K562 (cell line): ENCODE results near the gene BIRC6. TPM values are rescaled to one million over a fixed set of nuclear protein-coding genes. Genes with fewer than 3 reads are reported as not detected.
A peak's percentile ranks its signal among the peaks of the same experiment; 100 is the strongest.

Source experiments
- ATAC-seq: fragments of 200-7000 bp; cut with Tn5 transposase; 3 replicates; pipeline ENCODE4 v1.9.1; 2020; ENCODE audit warnings: moderate library complexity
- BruUV-seq: library from RNA; stranded (reverse); fragments of 400-500 nt; replicated peaks from 2 replicates; lab custom pipeline; 2021; lab: Mats Ljungman, UMichigan
- CTCF ChIA-PET: fragments of 300-600 bp; formaldehyde crosslinking; extraction: SDS; loops from one replicate; lab custom pipeline; 2021; ENCODE audit warnings: low intra/inter-chr PET ratio; lab: Yijun Ruan, JAX
- POLR2A ChIA-PET: fragments of 300-600, 350-650 bp; sonication (Branson Sonifier 250); formaldehyde crosslinking; extraction: SDS; loops from one replicate; lab custom pipeline; 2021; ENCODE audit warnings: antibody characterized with exemption, inconsistent platforms; lab: Yijun Ruan, JAX
- DNase-seq, 4 experiments: peaks; one replicate each; pipeline versions ENCODE4 v3.0.0 to v3.0.0-alpha.2; 2011 to 2018; ENCODE audit warnings: low spot score in 3 of 4, mixed read lengths in 3 of 4; ENCODE audit errors: extremely low read depth in 1 of 4
- FAIRE-seq: peaks from 2 replicates; lab custom pipeline; 2011; peaks lifted over from hg19 to GRCh38; lab: Jason Lieb, UNC
- H2AFZ ChIP-seq: 2 replicates; pipeline ENCODE4 v1.6.0; 2011; ENCODE audit warnings: low read depth, low read length, control low read depth, inconsistent platforms
- H3K27ac ChIP-seq: fragments of 200-600 bp; 3 replicates; pipeline ENCODE4 v1.8.0; 2011; ENCODE audit warnings: low read depth, mild to moderate bottlenecking, control low read depth, inconsistent platforms, low read length, moderate library complexity, mixed read lengths; ENCODE audit errors: extremely low read depth
- H3K27me3 ChIP-seq, 2 experiments: fragments of 300-600 bp in 1 of 2; 2 replicates in 1 of 2; 3 replicates in 1 of 2; pipeline versions ENCODE4 v1.6.0 to v1.8.0; 2011; ENCODE audit warnings: inconsistent platforms in 2 of 2, low read length in 2 of 2, mild to moderate bottlenecking in 1 of 2, mixed read lengths in 1 of 2, moderate library complexity in 1 of 2; ENCODE audit not compliant: control insufficient read depth in 2 of 2, insufficient read depth in 2 of 2
- H3K36me3 ChIP-seq: fragments of 300-600 bp; 3 replicates; pipeline ENCODE4 v1.8.0; 2011; ENCODE audit warnings: mild to moderate bottlenecking, low read length, inconsistent platforms; ENCODE audit not compliant: control insufficient read depth, insufficient read depth
- H3K4me1 ChIP-seq, 2 experiments: fragments of 200-600 bp in 1 of 2; replicated peaks in 1 of 2; 2 replicates in 1 of 2; 3 replicates in 1 of 2; pipeline versions ENCODE4 v1.5.1 to v1.8.0; 2011; ENCODE audit warnings: inconsistent platforms in 2 of 2, low read length in 2 of 2, mild to moderate bottlenecking in 1 of 2, mixed read lengths in 1 of 2, moderate library complexity in 1 of 2; ENCODE audit not compliant: control insufficient read depth in 2 of 2, insufficient read depth in 2 of 2
- H3K4me2 ChIP-seq: 2 replicates; pipeline ENCODE4 v1.6.1; 2011; ENCODE audit warnings: low read length, control low read depth, inconsistent platforms, mixed read lengths; ENCODE audit not compliant: insufficient read depth
- H3K4me3 ChIP-seq: fragments of 200-600 bp; sonication (generic), shearing (Covaris generic); 2 replicates; pipeline ENCODE4 v1.5.1; 2016; ENCODE audit warnings: control low read depth, inconsistent platforms
- H3K79me2 ChIP-seq: fragments of 200-600 bp; 3 replicates; pipeline ENCODE4 v1.8.0; 2011; ENCODE audit warnings: low read length, inconsistent platforms; ENCODE audit not compliant: control insufficient read depth, insufficient read depth
- H3K9ac ChIP-seq, 2 experiments: 2 replicates each; pipeline versions ENCODE4 v1.6.0 to v1.6.1; 2011; ENCODE audit warnings: low read depth in 2 of 2, low read length in 2 of 2, control low read depth in 1 of 2, inconsistent platforms in 1 of 2, mild to moderate bottlenecking in 1 of 2, mixed read lengths in 1 of 2; ENCODE audit not compliant: insufficient read depth in 1 of 2
- H3K9me1 ChIP-seq: one replicate; pipeline ENCODE4 v1.6.0; 2011; ENCODE audit warnings: inconsistent platforms, mild to moderate bottlenecking, low read length, moderate library complexity; ENCODE audit not compliant: control insufficient read depth, insufficient read depth
- H3K9me3 ChIP-seq: replicated peaks from 2 replicates; pipeline ENCODE4 v1.5.1; 2011; ENCODE audit warnings: low read depth, low read length, inconsistent platforms; ENCODE audit not compliant: control insufficient read depth, insufficient read depth
- H4K20me1 ChIP-seq: replicated peaks from 2 replicates; pipeline ENCODE4 v1.6.1; 2011; ENCODE audit warnings: low read length, inconsistent platforms, mixed read lengths; ENCODE audit not compliant: control insufficient read depth, insufficient read depth
- C11orf30 ChIP-seq: fragments of 450-650 bp; IDR thresholded peaks from 2 replicates; pipeline ENCODE4 v1.6.1; 2016; ENCODE audit warnings: low read depth, mild to moderate bottlenecking
- CHCHD3 ChIP-seq: fragments of 250-450 bp; sonication (Bioruptor Pico); IDR thresholded peaks from 2 replicates; pipeline ENCODE4 v2.1.2; 2022; ENCODE audit warnings: mild to moderate bottlenecking
- FOXJ2 ChIP-seq: fragments of 200-800 bp; sonication (Bioruptor generic); IDR thresholded peaks from 2 replicates; pipeline ENCODE4 v1.6.1; 2016; ENCODE audit warnings: missing genetic modification characterization, missing compliant biosample characterization
- MAFF ChIP-seq: IDR thresholded peaks from 2 replicates; pipeline ENCODE4 v1.6.1; 2012; ENCODE audit warnings: low read length, improper control_type of control experiment
- MAFK ChIP-seq: IDR thresholded peaks from 2 replicates; pipeline ENCODE4 v1.6.1; 2011; ENCODE audit warnings: low read length, improper control_type of control experiment
- RBBP5 ChIP-seq: fragments of 200-600 bp; sonication (generic); IDR thresholded peaks from 2 replicates; pipeline ENCODE4 v1.6.1; 2012; ENCODE audit warnings: borderline replicate concordance, mild to moderate bottlenecking, low read length, control low read depth, inconsistent platforms; ENCODE audit not compliant: insufficient read depth, poor library complexity, severe bottlenecking
- TAF15 ChIP-seq: fragments of 200-400 bp; formaldehyde crosslinking; IDR thresholded peaks from 2 replicates; pipeline ENCODE4 v1.6.1; 2017; ENCODE audit warnings: mild to moderate bottlenecking, low read depth, low read length, moderate library complexity
- ZNF316 ChIP-seq: fragments of 450-650 bp; IDR thresholded peaks from 2 replicates; pipeline ENCODE4 v1.6.1; 2016
- ZNF436 ChIP-seq: fragments of 250-450, 450-650 bp; sonication (Bioruptor Pico); formaldehyde crosslinking; IDR thresholded peaks from 2 replicates; pipeline ENCODE4 v1.7.0; 2020; ENCODE audit warnings: mild to moderate bottlenecking
- WGBS: fragments of 100-300 bp; shearing (Covaris generic); methylation state at CpG from one replicate; pipeline ENCODE4 v1.1.6; 2016; ENCODE audit warnings: low coverage, mixed read lengths; ENCODE audit not compliant: insufficient coverage; ENCODE audit errors: missing lambda C conversion rate; 5-methylcytosine and 5-hydroxymethylcytosine counted together
- in situ Hi-C: fragments of 300-500 bp; cut with MboI; formaldehyde crosslinking; loops from 4 replicates; pipeline ENCODE4 v1.15.0; 2018; ENCODE audit warnings: inconsistent platforms, mixed read lengths
- intact Hi-C: fragments of 100-400 bp; cut with micrococcal nuclease; formaldehyde crosslinking; loops from 2 replicates; pipeline ENCODE4 v1.14.2; 2022
- polyA plus RNA-seq, 8 experiments: library from polyadenylated mRNA; depleted of rRNA in 4 of 8; stranded (reverse) in 5 of 8; unstranded in 3 of 8; fragments of >200 nt; fragmentation: Nextera tagmentation in 2 of 8; fragmentation: Illumina TruSeq in 1 of 8; extraction: Ambion mirVana in 2 of 8; extraction: Trizol in 1 of 8; gene quantifications; 2 replicates each; pipeline versions ENCODE4 v1.2.1 to v1.2.3, GENCODE V29; 2011 to 2014; ENCODE audit warnings: inconsistent platforms in 1 of 8, missing spikeins in 1 of 8
- total RNA-seq, 7 experiments: library from RNA; depleted of rRNA in 6 of 7; stranded (reverse); fragments of >200 nt in 6 of 7; fragmentation: Illumina TruSeq in 2 of 7; extraction: Trizol in 2 of 7; gene quantifications; 2 replicates each; pipeline versions ENCODE4 v1.2.1 to v1.2.3, GENCODE V29; 2011 to 2021; ENCODE audit warnings: low replicate concordance in 1 of 7
- TF ChIP-seq, protein P1 (sequence below): sonication (generic); formaldehyde crosslinking; IDR thresholded peaks from 2 replicates; pipeline ENCODE4 v1.8.0; 2022; ENCODE audit warnings: missing genetic modification reagents, mild to moderate bottlenecking, moderate library complexity, borderline replicate concordance
- TF ChIP-seq, protein P2 (sequence below): fragments of 250-450 bp; sonication (Bioruptor Pico); IDR thresholded peaks from 2 replicates; pipeline ENCODE4 v1.9.0; 2021; ENCODE audit warnings: mild to moderate bottlenecking

BIRC6 gene
- total and polyA plus RNA-seq, 9 of the 15 experiments (the other 6 are each of a cell fraction or from before 2014, with no cell fraction given), result 18.8 to 110 (median 49.8) TPM

DNA sequence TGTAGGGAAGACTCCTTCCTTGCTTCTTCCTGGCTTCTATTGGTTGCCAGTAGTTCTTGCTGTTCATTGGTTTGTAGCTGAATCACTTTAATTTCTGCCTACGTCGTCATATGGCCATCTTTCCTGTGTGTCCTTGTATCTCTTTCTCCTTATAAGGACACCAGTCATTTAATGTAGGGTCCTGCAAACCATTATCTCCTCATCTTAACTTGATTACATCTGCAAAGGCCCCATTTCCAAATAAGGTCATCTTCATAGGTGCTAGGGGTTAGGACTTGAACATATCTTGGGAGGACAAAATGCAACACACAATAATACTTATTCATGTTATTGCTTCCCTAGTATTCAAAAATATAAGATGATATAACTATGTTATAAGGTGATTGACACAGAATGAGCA, 175.5 kb downstream of the BIRC6 start (continued):
- TF ChIP-seq, protein P1, sequence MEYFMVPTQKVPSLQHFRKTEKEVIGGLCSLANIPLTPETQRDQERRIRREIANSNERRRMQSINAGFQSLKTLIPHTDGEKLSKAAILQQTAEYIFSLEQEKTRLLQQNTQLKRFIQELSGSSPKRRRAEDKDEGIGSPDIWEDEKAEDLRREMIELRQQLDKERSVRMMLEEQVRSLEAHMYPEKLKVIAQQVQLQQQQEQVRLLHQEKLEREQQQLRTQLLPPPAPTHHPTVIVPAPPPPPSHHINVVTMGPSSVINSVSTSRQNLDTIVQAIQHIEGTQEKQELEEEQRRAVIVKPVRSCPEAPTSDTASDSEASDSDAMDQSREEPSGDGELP (CRISPR knock-in tag), result no peak
- TF ChIP-seq TAF15 (no peak), RBBP5 (no peak), FOXJ2 (tag) (no peak)
- TF ChIP-seq, protein P2, sequence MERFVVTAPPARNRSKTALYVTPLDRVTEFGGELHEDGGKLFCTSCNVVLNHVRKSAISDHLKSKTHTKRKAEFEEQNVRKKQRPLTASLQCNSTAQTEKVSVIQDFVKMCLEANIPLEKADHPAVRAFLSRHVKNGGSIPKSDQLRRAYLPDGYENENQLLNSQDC (CRISPR knock-in tag), result no peak
- TF ChIP-seq, all 486 proteins: peak for 0

DNA sequence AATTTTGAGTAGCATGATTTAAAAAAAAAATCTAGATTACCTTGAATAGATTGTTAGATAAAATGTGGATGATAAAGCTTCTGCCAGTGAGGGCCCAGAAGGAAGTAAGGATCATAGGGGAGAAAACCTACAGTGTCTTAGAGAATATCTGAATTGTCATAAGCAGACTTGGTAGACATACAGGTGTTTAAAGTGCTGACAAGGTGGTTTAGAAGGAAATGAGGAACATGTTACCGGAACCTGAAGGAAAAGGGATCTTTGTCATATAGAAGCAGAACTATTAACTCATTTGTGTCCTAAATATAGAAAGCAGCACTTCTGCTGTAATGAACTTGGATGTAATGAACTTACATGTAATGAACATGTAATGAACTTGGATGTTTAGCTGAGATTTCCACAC, 176.1 kb downstream of the BIRC6 start:
- POLR2A ChIA-PET, result no interaction called here
- H2AFZ ChIP-seq, result no peak overlapping the region
- CTCF ChIA-PET, result no interaction called here
- peak; percentile 63 for TF ChIP-seq MAFK
- TF ChIP-seq ZNF436, result no peak
- peak; percentile 72 for TF ChIP-seq ZNF316
- TF ChIP-seq MAFF, result peak; percentile 56
- TF ChIP-seq C11orf30, result peak; percentile 51
- TF ChIP-seq CHCHD3 (CRISPR knock-in tag), result no peak
- no TSS peak for BruUV-seq
- WGBS, result 100% methylated on average over 1 of the region's 1 CpG
- FAIRE-seq (no peak), DNase-seq (no peak), ATAC-seq (no peak)
- no peaks in the 10 kb centered on the region for H3K27me3 ChIP-seq
- H3K9me1 ChIP-seq, result no peaks in the 10 kb centered on the region
- H3K4me3 ChIP-seq, result no peak overlapping the region
- H3K36me3 ChIP-seq, result peaks cover 56% of the 10 kb centered on the region
- H3K9me3 ChIP-seq, result no peaks in the 10 kb centered on the region
- H3K27ac ChIP-seq, result no peak overlapping the region
- H3K4me1 ChIP-seq, result no peaks in the 10 kb centered on the region
- no peaks in the 10 kb centered on the region for H3K79me2 ChIP-seq
- in situ Hi-C loops, result no loop called here
- intact Hi-C loops, result no loop called here
- no peaks in the 10 kb centered on the region for H4K20me1 ChIP-seq
- H3K9ac ChIP-seq, result no peak overlapping the region
- no peak overlapping the region for H3K4me2 ChIP-seq
